Testis (tissue), 3 donors: ENCODE data around the gene FLYWCH1. TPM values are rescaled to one million over a fixed set of nuclear protein-coding genes. Genes with fewer than 3 reads are reported as not detected.

Experiments used
- DNase-seq: peaks from one replicate; pipeline ENCODE4 v3.0.0-alpha.2; 2019
- H3K27ac ChIP-seq, 2 donors: fragments of 200-600 bp; sonication (generic); one replicate each; pipeline ENCODE4 v1.5.1; 2019
- H3K27me3 ChIP-seq: fragments of 200-600 bp; sonication (generic); one replicate; pipeline ENCODE4 v1.5.1; 2019
- H3K36me3 ChIP-seq: fragments of 200-600 bp; sonication (generic); one replicate; pipeline ENCODE4 v1.5.1; 2017; ENCODE audit warnings: low read depth; ENCODE audit errors: missing control alignments
- H3K4me1 ChIP-seq: fragments of 200-600 bp; sonication (generic); one replicate; pipeline ENCODE4 v1.5.1; 2019
- H3K4me3 ChIP-seq, 2 donors: fragments of 200-600 bp; sonication (generic); one replicate each; pipeline ENCODE4 v1.5.1; 2017 to 2019
- H3K9me3 ChIP-seq: fragments of 200-600 bp; sonication (generic); one replicate; pipeline ENCODE4 v1.5.1; 2017
- POLR2A ChIP-seq: fragments of 450-650 bp; IDR thresholded peaks from one replicate; pipeline ENCODE4 v1.6.1; 2017; ENCODE audit warnings: antibody characterized with exemption, mild to moderate bottlenecking, moderate library complexity
- WGBS, 2 donors: methylation state at CpG; one replicate each; pipeline ENCODE4 v1.1.5; 2018; 5-methylcytosine and 5-hydroxymethylcytosine counted together
- intact Hi-C: fragments of 100-400 bp; cut with DNase I; formaldehyde crosslinking; loops from one replicate; pipeline ENCODE4 v1.15.1; 2023; ENCODE audit warnings: low total_unique reads
- polyA plus RNA-seq: library from polyadenylated mRNA; stranded (reverse); fragments of 350-450 nt; fragmentation: Illumina TruSeq; extraction: RNeasy Lipid Tissue Mini Kit (QIAGEN cat#74804); gene quantifications from one replicate; pipeline ENCODE4 v1.2.3, GENCODE V29; 2014; ENCODE audit warnings: low read depth, low replicate concordance; ENCODE audit not compliant: insufficient read depth
- total RNA-seq, 2 donors: library from RNA; depleted of rRNA; stranded (reverse); fragments of >200 nt; gene quantifications; one replicate each; pipeline ENCODE4 v1.2.3, GENCODE V29; 2016
- TF ChIP-seq, protein P1 (sequence below), 3 experiments: fragments of 450-650 bp in 2 of 3; fragments of 200-600 bp in 1 of 3; sonication (generic) in 1 of 3; IDR thresholded peaks; one replicate each; pipeline ENCODE4 v1.5.1; 2016 to 2019; ENCODE audit warnings: antibody characterized with exemption in 3 of 3, mild to moderate bottlenecking in 2 of 3, moderate library complexity in 1 of 3

The FLYWCH1 gene
- total and polyA plus RNA-seq, 3 donors from 2014 or later, result 12.5 to 31.0 (median 26.7) TPM

DNA sequence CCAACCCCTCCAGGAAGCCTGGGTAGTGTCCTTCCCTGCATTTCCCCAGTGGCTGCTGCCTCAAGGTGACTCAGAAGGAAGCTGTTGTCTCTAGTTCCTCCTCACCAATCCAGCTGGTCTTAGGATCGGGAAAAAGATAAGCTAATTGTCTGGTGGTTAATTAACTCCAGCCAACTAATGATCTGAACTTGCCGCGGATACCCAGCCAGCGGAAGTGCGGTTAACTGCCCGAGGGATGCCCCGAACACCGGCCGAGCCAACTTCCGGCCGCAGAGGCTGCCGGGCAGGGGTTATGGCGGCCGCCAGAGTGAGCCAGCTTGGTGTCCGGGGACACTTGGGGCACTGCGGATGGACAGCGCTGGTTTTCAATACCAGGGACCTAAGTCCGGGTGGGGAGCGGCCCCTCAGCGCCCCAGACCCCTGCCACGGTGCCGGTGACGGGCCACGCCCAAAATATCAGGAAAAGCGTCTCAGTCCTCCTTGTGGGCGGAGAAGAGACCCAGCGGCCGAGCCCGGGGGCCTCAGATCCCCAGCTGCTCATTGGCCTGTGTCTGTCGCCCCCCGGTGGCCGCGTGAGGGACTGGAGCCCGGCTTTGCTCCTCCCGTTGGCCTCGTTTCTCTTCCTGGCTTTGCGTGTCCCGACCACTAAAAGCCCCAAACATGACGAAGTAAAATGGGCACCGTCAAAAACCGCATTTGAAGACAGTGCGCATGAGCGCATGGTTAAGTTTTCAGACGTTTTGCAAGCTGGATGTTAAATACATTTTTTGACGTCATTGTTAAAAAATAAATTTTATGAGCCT, 43.5 kb upstream of the FLYWCH1 start:
- WGBS, 2 donors, result 0 to 1% methylated on average over 42 to 45 of the region's 45 CpGs
- Histone ChIP-seq H3K4me1 (peaks cover 8% of the 10 kb centered on the region), H3K9me3 (no peaks in the 10 kb centered on the region), H3K36me3 (no peaks in the 10 kb centered on the region), H3K27ac (peak overlapping the region; percentile 70 to 92), H3K4me3 (peak overlapping the region; percentile 46 to 90), H3K27me3 (no peaks in the 10 kb centered on the region)
- intact Hi-C loops, result no loop called here
- peak; percentile 97 for DNase-seq
- TF ChIP-seq, protein P1, sequence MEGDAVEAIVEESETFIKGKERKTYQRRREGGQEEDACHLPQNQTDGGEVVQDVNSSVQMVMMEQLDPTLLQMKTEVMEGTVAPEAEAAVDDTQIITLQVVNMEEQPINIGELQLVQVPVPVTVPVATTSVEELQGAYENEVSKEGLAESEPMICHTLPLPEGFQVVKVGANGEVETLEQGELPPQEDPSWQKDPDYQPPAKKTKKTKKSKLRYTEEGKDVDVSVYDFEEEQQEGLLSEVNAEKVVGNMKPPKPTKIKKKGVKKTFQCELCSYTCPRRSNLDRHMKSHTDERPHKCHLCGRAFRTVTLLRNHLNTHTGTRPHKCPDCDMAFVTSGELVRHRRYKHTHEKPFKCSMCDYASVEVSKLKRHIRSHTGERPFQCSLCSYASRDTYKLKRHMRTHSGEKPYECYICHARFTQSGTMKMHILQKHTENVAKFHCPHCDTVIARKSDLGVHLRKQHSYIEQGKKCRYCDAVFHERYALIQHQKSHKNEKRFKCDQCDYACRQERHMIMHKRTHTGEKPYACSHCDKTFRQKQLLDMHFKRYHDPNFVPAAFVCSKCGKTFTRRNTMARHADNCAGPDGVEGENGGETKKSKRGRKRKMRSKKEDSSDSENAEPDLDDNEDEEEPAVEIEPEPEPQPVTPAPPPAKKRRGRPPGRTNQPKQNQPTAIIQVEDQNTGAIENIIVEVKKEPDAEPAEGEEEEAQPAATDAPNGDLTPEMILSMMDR (IDR thresholded peaks at IDR 0.05), result peak; percentile 95 to 97 (median 97)
- TF ChIP-seq POLR2A, result no peak

DNA sequence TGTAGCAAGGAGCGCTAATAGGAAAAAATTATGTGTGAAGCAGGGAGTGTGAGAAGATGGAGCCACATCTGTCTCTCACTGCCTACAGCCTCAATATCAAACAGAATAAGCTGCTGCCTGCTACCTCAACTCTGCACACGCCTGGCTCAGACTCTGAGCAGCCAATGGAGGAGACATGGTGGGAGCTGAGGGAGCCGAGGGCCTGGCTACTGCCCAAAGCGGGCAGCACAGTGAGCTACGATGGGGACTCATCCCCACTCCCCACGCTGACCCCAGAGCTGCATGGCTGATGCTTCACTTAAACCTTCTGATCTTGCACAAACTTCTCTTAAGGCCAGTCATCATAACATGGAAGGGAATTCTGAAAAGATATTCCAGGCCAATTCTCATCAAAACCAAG, 39.8 kb upstream of the FLYWCH1 start:
- Histone ChIP-seq H3K9me3 (no peaks in the 10 kb centered on the region), H3K4me1 (peaks cover 8% of the 10 kb centered on the region), H3K27me3 (no peaks in the 10 kb centered on the region), H3K27ac (no peak overlapping the region), H3K36me3 (no peaks in the 10 kb centered on the region), H3K4me3 (no peak overlapping the region)
- WGBS, 2 donors, result 81 to 85% methylated on average over 6 of the region's 6 CpGs
- no peak for DNase-seq
- intact Hi-C loops, result no loop called here
- TF ChIP-seq, protein P1 (IDR thresholded peaks at IDR 0.05), result no peak
- no peak for TF ChIP-seq POLR2A

DNA sequence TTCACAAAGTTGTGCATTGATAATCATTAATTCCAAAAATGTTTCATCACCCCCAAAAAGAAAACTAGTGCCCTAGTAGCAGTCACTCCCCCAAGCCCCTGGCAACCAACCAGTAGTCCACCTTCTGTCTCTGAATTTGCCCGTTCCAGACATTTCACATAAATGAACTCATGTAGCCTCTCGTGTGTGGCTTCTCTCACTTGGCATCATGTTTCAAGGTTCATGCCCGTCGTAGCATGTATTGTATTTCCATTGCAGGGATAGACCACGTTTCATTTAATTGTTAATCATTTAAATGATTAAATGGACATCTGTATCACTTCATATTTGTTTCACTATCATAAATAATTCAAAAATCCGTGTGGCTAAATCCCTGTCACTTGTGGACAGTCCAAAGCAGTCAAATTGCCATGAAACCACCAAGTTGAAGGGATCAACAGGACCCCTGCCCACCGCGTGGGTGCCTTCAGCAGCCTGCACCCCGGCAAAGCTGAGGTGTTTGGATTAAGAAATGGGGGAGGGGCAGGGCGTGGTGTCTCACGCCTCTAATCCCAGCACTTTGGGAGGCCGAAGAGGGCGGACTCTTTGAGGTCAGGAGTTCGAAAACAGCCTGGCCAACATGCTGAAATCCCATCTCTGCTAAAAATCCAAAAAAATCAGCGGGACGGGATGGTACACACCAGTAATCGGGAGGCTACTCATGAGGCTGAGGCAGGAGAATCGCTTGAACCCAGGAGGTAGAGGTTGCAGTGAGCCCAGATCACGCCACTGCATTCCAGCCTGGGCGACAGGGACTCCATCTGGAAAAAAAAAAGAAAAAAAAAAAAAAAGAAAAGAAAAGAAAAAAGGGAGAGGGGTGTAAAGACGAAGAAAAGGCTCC, 37.5 kb upstream of the FLYWCH1 start:
- Histone ChIP-seq H3K27me3 (no peaks in the 10 kb centered on the region), H3K4me3 (no peak overlapping the region), H3K9me3 (no peaks in the 10 kb centered on the region), H3K4me1 (no peaks in the 10 kb centered on the region), H3K27ac (no peak overlapping the region), H3K36me3 (no peaks in the 10 kb centered on the region)
- TF ChIP-seq, protein P1 (IDR thresholded peaks at IDR 0.05), result no peak
- no peak for TF ChIP-seq POLR2A
- intact Hi-C loops, result no loop called here
- DNase-seq, result no peak
- WGBS, 2 donors, result 43 to 49% methylated on average over 21 of the region's 21 CpGs

DNA sequence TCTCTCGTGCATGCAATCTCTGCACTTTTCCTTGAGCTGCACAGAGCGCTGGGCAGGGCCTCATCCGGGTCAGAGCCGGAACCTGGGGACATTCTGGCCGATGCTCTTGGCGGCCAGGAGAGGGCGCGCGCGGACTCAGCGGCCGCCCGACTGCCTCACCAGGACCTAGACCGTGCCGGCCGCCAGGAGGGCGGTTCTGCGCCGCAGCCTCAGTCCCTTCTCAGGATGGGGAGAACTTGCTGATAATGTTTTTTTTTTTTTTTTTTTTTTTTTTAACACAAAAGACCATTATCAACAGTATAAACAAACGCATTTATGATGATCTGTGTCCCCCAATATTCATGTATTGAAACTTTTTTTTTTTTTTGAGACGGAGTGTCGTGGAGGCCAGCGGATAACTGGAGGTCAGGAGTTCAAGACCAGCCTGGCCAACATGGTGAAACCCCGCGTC, 36.8 kb upstream of the FLYWCH1 start:
- no peak overlapping the region for H3K27ac ChIP-seq
- H3K27me3 ChIP-seq, result no peaks in the 10 kb centered on the region
- H3K4me3 ChIP-seq, result no peak overlapping the region
- H3K36me3 ChIP-seq, result no peaks in the 10 kb centered on the region
- 7 to 9% methylated on average over 25 of the region's 25 CpGs for WGBS, 2 donors
- intact Hi-C loops, result no loop called here
- no peaks in the 10 kb centered on the region for H3K9me3 ChIP-seq
- peak; percentile 87 for DNase-seq
- no peak for TF ChIP-seq POLR2A
- TF ChIP-seq, protein P1 (IDR thresholded peaks at IDR 0.05), result peak; percentile 89 to 95 (median 90)
- no peaks in the 10 kb centered on the region for H3K4me1 ChIP-seq
